HCT116 (cell line): ENCODE results near the gene CDKL4. TPM values are rescaled to one million over a fixed set of nuclear protein-coding genes. Genes with fewer than 3 reads are reported as not detected.

ENCODE experiments used
- ATAC-seq: fragments of 200-7000 bp; cut with Tn5 transposase; 2 replicates; pipeline ENCODE4 v1.9.1; 2020; ENCODE audit warnings: mild to moderate bottlenecking, moderate library complexity
- BruUV-seq: library from RNA; stranded (reverse); fragments of 400-500 nt; replicated peaks from 2 replicates; lab custom pipeline; 2021; lab: Mats Ljungman, UMichigan
- CTCF ChIA-PET: fragments of 300-600 bp; sonication (Branson Sonifier 250); formaldehyde crosslinking; loops from one replicate; lab custom pipeline; 2021; ENCODE audit warnings: antibody characterized with exemption; lab: Charles Lee
- POLR2A ChIA-PET: fragments of 300-600, 350-600 bp; sonication (Branson Sonifier 250); formaldehyde crosslinking; loops from one replicate; lab custom pipeline; 2021; ENCODE audit warnings: antibody characterized with exemption; lab: Charles Lee
- RAD21 ChIA-PET, 2 experiments: fragments of 300-600 bp; sonication (Branson Sonifier 250); formaldehyde crosslinking; loops; one replicate each; lab custom pipeline; 2023; ENCODE audit warnings: low total read pairs in 2 of 2; ENCODE audit not compliant: uncharacterized antibody in 2 of 2, unreplicated experiment in 2 of 2, low non-redundant PET in 1 of 2; lab: Charles Lee
- DNase-seq: peaks from one replicate; pipeline ENCODE4 v3.0.0-alpha.2; 2010; ENCODE audit warnings: low read depth, low spot score
- H2AFZ ChIP-seq: fragments of 200-600 bp; shearing (Covaris generic), sonication (generic); 2 replicates; pipeline ENCODE4 v1.6.1; 2017; ENCODE audit warnings: low read depth, mixed run types, mixed read lengths, antibody characterized with exemption, low read length; ENCODE audit not compliant: poor library complexity, severe bottlenecking
- H3K27ac ChIP-seq: 2 replicates; pipeline ENCODE4 v1.5.1; 2012; ENCODE audit warnings: low read depth, low read length
- H3K27me3 ChIP-seq: fragments of 200-600 bp; sonication (generic); 2 replicates; pipeline ENCODE4 v1.6.1; 2016; ENCODE audit warnings: mixed run types, low read length, mixed read lengths; ENCODE audit not compliant: insufficient read depth
- H3K36me3 ChIP-seq, 2 experiments: fragments of 200-500 bp in 1 of 2; fragments of 200-600 bp in 1 of 2; sonication (Bioruptor generic) in 1 of 2; sonication (generic) in 1 of 2; 2 replicates each; pipeline versions ENCODE4 v1.5.1 to v1.6.1; 2014 to 2016; ENCODE audit warnings: low read length in 2 of 2, inconsistent platforms in 1 of 2, mixed read lengths in 1 of 2, mixed run types in 1 of 2; ENCODE audit not compliant: insufficient read depth in 2 of 2, control insufficient read depth in 1 of 2
- H3K4me1 ChIP-seq, 2 experiments: fragments of 200-600 bp in 1 of 2; sonication (generic) in 1 of 2; 2 replicates each; pipeline versions ENCODE4 v1.5.1 to v1.6.1; 2012 to 2017; ENCODE audit warnings: low read length in 2 of 2, inconsistent platforms in 1 of 2, mild to moderate bottlenecking in 1 of 2, mixed read lengths in 1 of 2, mixed run types in 1 of 2, moderate library complexity in 1 of 2; ENCODE audit not compliant: insufficient read depth in 2 of 2, control insufficient read depth in 1 of 2
- H3K4me2 ChIP-seq: fragments of 200-600 bp; sonication (generic); 2 replicates; pipeline ENCODE4 v1.6.1; 2017; ENCODE audit warnings: mixed run types, low read length, mixed read lengths
- H3K4me3 ChIP-seq, 2 experiments: fragments of 200-600 bp in 1 of 2; sonication (generic) in 1 of 2; replicated peaks in 1 of 2; 2 replicates each; pipeline ENCODE4 v1.5.1; 2011 to 2016; ENCODE audit warnings: low read length in 2 of 2, control low read depth in 1 of 2, low read depth in 1 of 2, mild to moderate bottlenecking in 1 of 2, mixed read lengths in 1 of 2, mixed run types in 1 of 2
- H3K79me2 ChIP-seq: fragments of 200-600 bp; sonication (generic); 2 replicates; pipeline ENCODE4 v1.6.1; 2017; ENCODE audit warnings: mild to moderate bottlenecking, mixed run types, low read length, moderate library complexity, mixed read lengths; ENCODE audit not compliant: insufficient read depth
- H3K9ac ChIP-seq: fragments of 200-600 bp; sonication (generic); 2 replicates; pipeline ENCODE4 v1.6.1; 2016; ENCODE audit warnings: low read length, mixed read lengths
- H3K9me2 ChIP-seq: fragments of 200-600 bp; sonication (generic), shearing (Covaris generic); 2 replicates; pipeline ENCODE4 v1.6.1; 2017; ENCODE audit warnings: mixed run types, mild to moderate bottlenecking, moderate library complexity; ENCODE audit not compliant: insufficient read depth
- H3K9me3 ChIP-seq, 2 experiments: fragments of 200-500 bp in 1 of 2; fragments of 200-600 bp in 1 of 2; sonication (Bioruptor generic) in 1 of 2; sonication (generic) in 1 of 2; 2 replicates each; pipeline ENCODE4 v1.6.1; 2014 to 2017; ENCODE audit warnings: low read length in 2 of 2, mixed read lengths in 2 of 2, inconsistent platforms in 1 of 2, low read depth in 1 of 2, mild to moderate bottlenecking in 1 of 2, mixed run types in 1 of 2, moderate library complexity in 1 of 2; ENCODE audit not compliant: control insufficient read depth in 1 of 2, insufficient read depth in 1 of 2
- H4K20me1 ChIP-seq: fragments of 200-600 bp; sonication (generic), shearing (Covaris generic); 2 replicates; pipeline ENCODE4 v1.6.1; 2017; ENCODE audit warnings: mixed run types, mild to moderate bottlenecking, moderate library complexity; ENCODE audit not compliant: insufficient read depth
- ATF3 ChIP-seq: IDR thresholded peaks from 2 replicates; pipeline ENCODE4 v1.6.1; 2012
- CBX3 ChIP-seq: IDR thresholded peaks from 2 replicates; pipeline ENCODE4 v1.6.1; 2012; ENCODE audit warnings: low read depth
- CTCF ChIP-seq, 3 experiments: fragments of 200-600 bp in 1 of 3; sonication (generic) in 1 of 3; IDR thresholded peaks in 2 of 3; conservative IDR thresholded peaks in 1 of 3; 2 replicates each; pipeline ENCODE4 v1.5.1; 2012 to 2017; ENCODE audit warnings: low read depth in 2 of 3, low read length in 2 of 3, antibody characterized with exemption in 1 of 3, borderline replicate concordance in 1 of 3, control low read depth in 1 of 3, mild to moderate bottlenecking in 1 of 3, mixed read lengths in 1 of 3, mixed run types in 1 of 3, moderate library complexity in 1 of 3; ENCODE audit not compliant: insufficient read depth in 1 of 3
- EGR1 ChIP-seq: IDR thresholded peaks from 2 replicates; pipeline ENCODE4 v1.6.1; 2012; ENCODE audit warnings: low read depth
- ELF1 ChIP-seq: IDR thresholded peaks from 2 replicates; pipeline ENCODE4 v1.6.1; 2012; ENCODE audit warnings: low read depth, borderline replicate concordance
- EZH2phosphoT487 ChIP-seq: fragments of 200-600 bp; IDR thresholded peaks from 2 replicates; pipeline ENCODE4 v1.6.1; 2018; ENCODE audit warnings: antibody characterized with exemption, borderline replicate concordance
- JUND ChIP-seq: IDR thresholded peaks from 2 replicates; pipeline ENCODE4 v1.6.1; 2012
- MAX ChIP-seq: IDR thresholded peaks from 2 replicates; pipeline ENCODE4 v1.6.1; 2012
- POLR2AphosphoS5 ChIP-seq: IDR thresholded peaks from 2 replicates; pipeline ENCODE4 v1.6.1; 2011; ENCODE audit warnings: mild to moderate bottlenecking, low read depth, low read length, moderate library complexity
- RAD21 ChIP-seq: IDR thresholded peaks from 2 replicates; pipeline ENCODE4 v1.6.1; 2012; ENCODE audit warnings: low read depth, mild to moderate bottlenecking
- REST ChIP-seq: IDR thresholded peaks from 2 replicates; pipeline ENCODE4 v1.6.1; 2012; ENCODE audit warnings: low read depth
- SIN3A ChIP-seq: IDR thresholded peaks from 2 replicates; pipeline ENCODE4 v1.6.1; 2012; ENCODE audit warnings: low read depth
- SP1 ChIP-seq: IDR thresholded peaks from 2 replicates; pipeline ENCODE4 v1.6.1; 2012; ENCODE audit warnings: low read depth
- SRF ChIP-seq: IDR thresholded peaks from 2 replicates; pipeline ENCODE4 v1.6.1; 2012; ENCODE audit warnings: low read depth
- TCF7L2 ChIP-seq: IDR thresholded peaks from 2 replicates; pipeline ENCODE4 v1.7.0; 2011; ENCODE audit warnings: borderline replicate concordance, inconsistent platforms; ENCODE audit not compliant: insufficient read depth, insufficient read length; ENCODE audit errors: extremely low read depth
- YY1 ChIP-seq: IDR thresholded peaks from 2 replicates; pipeline ENCODE4 v1.6.1; 2011; ENCODE audit warnings: low read length, low read depth, moderate library complexity, mild to moderate bottlenecking; ENCODE audit not compliant: insufficient replicate concordance; ENCODE audit errors: extremely low read depth
- ZBTB33 ChIP-seq: IDR thresholded peaks from 2 replicates; pipeline ENCODE4 v1.6.1; 2011; ENCODE audit warnings: mild to moderate bottlenecking, low read length, moderate library complexity; ENCODE audit not compliant: insufficient replicate concordance; ENCODE audit errors: extremely low read depth
- intact Hi-C: fragments of 100-400 bp; cut with micrococcal nuclease; formaldehyde crosslinking; loops from 2 replicates; pipeline ENCODE4 v1.10.0; 2022
- total RNA-seq: library from RNA; stranded (reverse); gene quantifications from one replicate; pipeline ENCODE4 v1.2.1, GENCODE V29; 2021; ENCODE audit not compliant: unreplicated experiment

CDKL4 gene
- total RNA-seq, 1 experiment from 2014 or later, result 0.27 TPM

- TF ChIP-seq ZBTB33 (no peak), YY1 (no peak), EZH2phosphoT487 (no peak), SP1 (no peak)
Observed at GRCh38 chr2:39256040-39256439, 12.3 kb upstream of the CDKL4 start (continued).

- H4K20me1 ChIP-seq, result no peaks in the 10 kb centered on the region
- ChIA-PET CTCF (no interaction called here), POLR2A (no interaction called here), RAD21 (no interaction called here)
- H2AFZ ChIP-seq, result no peak overlapping the region
- H3K9me3 ChIP-seq, result no peaks in the 10 kb centered on the region
- DNase-seq (no peak), ATAC-seq (no peak)
- H3K4me1 ChIP-seq, result no peaks in the 10 kb centered on the region
- H3K4me2 ChIP-seq, result no peak overlapping the region
- no peak overlapping the region for H3K4me3 ChIP-seq
- no peaks in the 10 kb centered on the region for H3K27me3 ChIP-seq
- H3K79me2 ChIP-seq, result no peaks in the 10 kb centered on the region
- H3K9ac ChIP-seq, result no peak overlapping the region
- intact Hi-C loops, result no loop called here
- H3K36me3 ChIP-seq, result peaks cover 0 to 4% of the 10 kb centered on the region in 2 experiments; a peak in 1 of 4 replicates
- no peaks in the 10 kb centered on the region for H3K9me2 ChIP-seq
- no TSS peak for BruUV-seq
- H3K27ac ChIP-seq, result no peak overlapping the region
- TF ChIP-seq CTCF (IDR thresholded peaks at IDR 0.05 in 2 of 3, conservative IDR thresholded peaks at IDR 0.05 in 1 of 3; ENCODE audit: borderline replicate concordance in 1 of 3, insufficient read depth in 1 of 3, low read depth in 2 of 3, low read length in 2 of 3) (no peak), JUND (no peak), SIN3A (no peak), RAD21 (no peak), EZH2phosphoT487 (no peak), ELF1 (no peak), EGR1 (no peak), CBX3 (no peak), MAX (no peak), ATF3 (no peak), SRF (no peak), POLR2AphosphoS5 (no peak), TCF7L2 (no peak), REST (no peak)
Observed at GRCh38 chr2:39252888-39253518, 9.2 kb upstream of the CDKL4 start.
